HG02981 (cell line): ENCODE data around the gene FAM47A.

ENCODE experiments used
- ATAC-seq: cut with Tn5 transposase; IDR thresholded peaks from one replicate; pipeline ENCODE4 v1.9.1; 2021; ENCODE audit warnings: mild to moderate bottlenecking, moderate library complexity; ENCODE audit not compliant: unreplicated experiment

FAM47A gene

DNA sequence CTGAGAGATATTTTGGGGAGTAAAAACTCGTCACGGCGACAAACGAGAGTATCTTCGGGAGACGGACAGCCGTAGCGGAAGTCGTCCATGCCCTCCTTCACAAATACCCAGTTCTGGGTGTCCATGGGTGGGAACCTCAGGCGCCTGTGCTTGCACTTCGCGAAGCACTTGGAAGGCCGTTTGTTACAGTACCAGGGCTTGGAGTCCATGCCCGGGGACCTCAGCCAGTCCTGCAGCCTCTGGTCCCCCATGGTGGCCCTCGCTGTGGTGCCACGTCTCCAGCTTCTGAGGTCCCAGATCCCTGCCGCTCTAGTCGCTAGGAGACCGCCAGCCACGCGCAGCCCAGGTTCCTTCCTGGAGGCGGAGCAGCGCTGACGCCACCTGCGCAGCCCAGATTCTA is at the start of gene FAM47A:
TSS of gene FAM47A (minus strand) at position 287 of the 400 bp plus-strand sequence. CDS start at position 251, 36 bp downstream.
- ATAC-seq = no peak

DNA sequence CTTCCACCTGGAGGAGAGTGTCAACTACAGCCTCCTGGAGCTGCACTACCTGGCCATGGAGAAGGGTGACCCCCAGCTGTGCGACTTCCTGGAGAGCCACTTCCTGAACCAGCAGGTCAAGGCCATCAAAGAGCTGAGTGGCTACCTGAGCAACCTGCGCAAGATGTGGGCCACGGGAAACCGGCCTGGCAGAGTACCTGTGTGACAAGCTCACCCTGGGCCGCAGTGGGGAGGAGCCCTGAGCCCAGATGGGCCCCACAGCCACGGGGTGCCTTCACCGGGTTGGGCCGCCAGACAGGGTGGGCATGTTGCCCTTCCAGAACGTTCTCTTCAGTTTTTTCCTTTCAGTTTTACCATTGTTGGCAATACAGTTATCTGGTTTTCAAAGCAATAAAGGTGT is 15.2 kb upstream of the FAM47A start:
- no peak for ATAC-seq

DNA sequence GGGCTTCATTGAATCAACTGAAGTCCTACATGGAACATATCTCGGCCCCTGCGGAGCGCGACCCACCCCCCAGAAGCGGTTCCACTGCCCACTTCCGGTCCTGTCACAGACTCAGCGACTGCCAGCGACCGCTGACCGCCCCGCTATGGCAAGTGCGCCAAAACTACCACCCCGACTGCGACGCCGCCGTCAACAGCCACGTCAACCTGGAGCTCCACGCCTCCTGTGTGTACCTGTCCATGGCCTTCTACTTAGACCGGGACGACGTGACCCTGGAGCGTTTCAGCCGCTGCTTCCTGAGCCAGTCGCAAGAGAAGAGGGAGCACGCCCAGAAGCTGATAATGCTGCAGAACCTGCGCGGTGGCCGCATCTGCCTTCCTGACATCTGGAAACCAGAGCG is 14.8 kb upstream of the FAM47A start:
- ATAC-seq = no peak

DNA sequence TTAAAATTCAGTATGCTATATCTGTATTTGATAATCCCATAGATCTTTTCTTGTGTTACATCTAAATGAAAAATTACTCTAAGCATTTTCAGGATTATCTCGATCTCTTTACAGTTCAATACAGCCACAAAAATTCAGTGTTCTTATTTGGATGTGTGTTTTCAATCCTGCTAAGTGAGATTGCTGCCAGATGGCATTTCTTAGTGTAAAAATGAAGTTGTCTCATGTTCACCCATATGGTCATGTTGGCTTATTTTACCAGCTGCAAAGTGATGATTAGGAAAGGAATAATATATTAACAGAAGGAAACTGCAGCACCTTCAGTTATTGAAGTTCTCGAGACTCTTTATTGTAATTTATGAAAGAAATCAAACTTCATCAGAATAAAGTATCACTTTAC is 12.1 kb upstream of the FAM47A start:
- ATAC-seq = no peak

DNA sequence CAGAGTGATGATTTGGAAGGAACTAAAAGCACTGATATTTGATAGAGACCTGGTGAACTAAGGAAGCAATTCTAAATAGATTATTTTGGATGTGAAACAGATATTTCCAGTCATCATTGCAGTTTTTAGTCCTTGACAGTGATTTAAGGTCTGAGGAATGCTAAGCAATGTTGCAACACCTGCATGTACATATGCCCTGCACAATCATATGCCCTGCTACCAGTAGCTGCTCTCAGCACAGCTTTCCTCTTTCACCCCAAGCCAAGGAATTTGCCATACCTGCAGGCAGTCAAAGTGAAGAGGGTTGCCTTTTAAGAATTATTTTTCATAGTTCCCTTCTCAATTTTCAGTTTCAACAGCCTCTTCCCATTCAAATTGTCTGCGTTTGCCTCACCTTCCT is 8.7 kb upstream of the FAM47A start:
- ATAC-seq = no peak

DNA sequence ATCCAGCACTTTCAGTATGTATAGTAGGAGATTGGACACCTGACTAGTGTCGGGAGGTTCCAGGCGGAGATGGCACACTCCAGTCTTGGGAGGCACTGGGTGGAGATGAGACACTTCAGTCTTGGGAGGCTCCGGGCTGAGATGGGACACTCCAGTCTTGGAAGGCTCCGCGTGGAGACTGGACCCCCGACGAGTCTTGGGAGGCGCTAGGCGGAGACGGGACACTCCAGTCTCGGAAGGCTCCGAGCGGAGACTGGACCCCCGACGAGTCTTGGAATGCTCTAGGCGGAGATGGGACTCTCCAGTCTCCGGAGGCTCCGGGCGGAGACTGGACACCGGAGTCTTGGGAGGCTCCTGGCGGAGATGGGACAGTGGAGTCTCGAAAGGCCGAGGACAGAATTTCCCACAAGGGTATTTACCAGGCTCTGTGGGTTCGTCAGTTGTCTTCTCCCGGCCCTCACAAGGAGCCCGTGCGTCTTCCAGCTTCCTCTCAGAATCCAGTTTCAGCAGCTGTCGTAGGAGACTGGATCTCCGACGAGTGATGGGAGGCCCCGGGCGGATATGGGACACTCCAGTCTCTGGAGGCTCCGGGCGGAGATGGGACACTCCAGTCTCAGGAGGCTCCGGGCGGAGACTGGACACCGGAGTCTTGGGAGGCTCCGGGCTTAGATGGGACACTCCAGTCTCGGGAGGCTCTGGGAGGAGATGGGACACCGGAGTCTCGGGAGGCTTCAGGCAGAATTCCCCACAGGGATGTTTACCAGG is 952 bp downstream of the FAM47A start:
- no peak for ATAC-seq

DNA sequence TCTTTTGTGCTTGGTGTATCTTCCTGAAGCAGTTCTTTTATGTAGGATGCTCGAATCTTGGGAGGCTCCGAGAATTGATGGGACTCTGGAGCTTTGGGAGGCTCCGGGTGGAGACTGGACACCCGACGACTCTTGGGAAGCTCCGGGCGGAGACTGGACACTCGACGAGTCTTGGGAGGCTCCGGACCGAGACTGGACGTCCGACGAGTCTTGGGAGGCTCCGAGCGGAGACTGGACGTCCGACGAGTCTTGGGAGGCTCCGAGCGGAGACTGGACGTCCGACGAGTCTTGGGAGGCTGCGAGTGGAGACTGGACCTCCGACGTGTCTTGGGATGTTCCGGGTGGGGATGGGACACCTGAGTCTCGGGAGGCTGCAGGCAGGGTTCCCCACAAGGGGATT is 1.6 kb downstream of the FAM47A start:
- ATAC-seq = no peak

DNA sequence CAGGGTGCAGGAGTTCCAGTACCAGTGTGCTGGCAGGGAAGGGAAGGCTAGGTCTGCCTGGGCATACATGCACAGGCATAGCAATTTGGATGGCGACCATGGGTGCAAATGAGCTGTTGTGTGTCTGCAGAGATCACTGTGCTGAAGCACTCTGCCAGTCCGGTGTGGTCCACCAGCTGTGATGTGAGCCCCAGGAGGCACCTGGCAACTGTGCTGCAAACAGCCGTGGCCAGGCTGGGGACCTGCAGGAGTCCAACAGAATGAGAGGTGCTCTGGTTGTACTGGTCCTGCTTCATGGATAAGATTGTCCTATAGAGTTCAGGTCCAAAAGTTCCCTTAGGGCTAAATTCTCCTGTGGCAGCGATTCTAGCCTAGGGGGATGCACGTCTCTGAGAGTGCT is 6.1 kb downstream of the FAM47A start:
- ATAC-seq = no peak

DNA sequence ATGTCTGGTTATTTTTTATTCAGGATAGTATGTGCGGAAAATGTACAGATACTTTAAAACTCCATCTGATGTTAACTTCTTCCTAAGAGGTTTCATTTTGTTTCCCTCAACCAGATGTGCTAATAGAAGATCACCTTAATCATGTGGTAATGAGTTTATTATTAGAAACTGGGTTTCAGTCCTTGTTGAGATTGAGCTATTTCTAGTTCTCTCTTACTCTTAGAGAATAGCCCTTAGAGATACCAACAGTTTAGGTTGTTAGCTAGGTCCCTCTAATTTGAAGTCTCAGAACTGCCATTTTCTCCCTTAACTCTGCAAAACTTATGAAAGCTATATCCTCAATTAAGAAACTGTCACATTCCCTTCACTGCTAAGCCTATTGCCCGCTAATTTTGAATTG is 13.0 kb downstream of the FAM47A start:
- ATAC-seq = no peak

DNA sequence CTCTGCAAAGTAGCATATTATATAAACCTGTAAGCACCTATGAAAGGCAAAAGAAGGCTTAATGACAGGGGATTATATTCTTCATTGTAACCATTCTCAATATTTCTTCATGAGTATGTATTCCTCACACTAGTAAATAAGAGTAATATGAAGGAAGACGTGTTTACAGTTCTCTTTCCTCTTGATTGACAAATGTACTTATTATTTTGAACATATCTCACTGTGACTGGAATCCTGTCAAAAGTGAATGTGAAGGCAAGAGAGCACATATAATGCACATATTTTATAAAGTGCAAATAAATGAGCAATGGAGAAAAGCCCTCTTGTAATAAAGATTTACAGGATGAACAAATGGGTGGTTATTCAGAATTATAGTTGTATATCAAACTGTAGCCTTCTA is 19.7 kb downstream of the FAM47A start:
- ATAC-seq = no peak
